Smooth muscle cell (in vitro differentiated cells): ENCODE data around the gene RBM27. TPM values are rescaled to one million over a fixed set of nuclear protein-coding genes. Genes with fewer than 3 reads are reported as not detected.

Experiments used
- DNase-seq: peaks from one replicate; lab custom pipeline; 2025; ENCODE audit not compliant: unreplicated experiment; lab: John Stamatoyannopoulos, UW
- H2AFZ ChIP-seq: fragments of 200-600 bp; sonication (generic); 2 replicates; pipeline ENCODE4 v1.6.0; 2016; ENCODE audit warnings: antibody characterized with exemption, low read depth, mild to moderate bottlenecking
- H3F3A ChIP-seq: fragments of 200-600 bp; sonication (generic); 2 replicates; pipeline ENCODE4 v1.6.0; 2017; ENCODE audit warnings: antibody characterized with exemption, low read depth
- H3K27ac ChIP-seq: fragments of 200-600 bp; sonication (generic); 2 replicates; pipeline ENCODE4 v1.5.1; 2016; ENCODE audit warnings: low read depth, mild to moderate bottlenecking
- H3K27me3 ChIP-seq: fragments of 200-600 bp; sonication (generic); 2 replicates; pipeline ENCODE4 v1.6.1; 2016; ENCODE audit warnings: low read depth, mild to moderate bottlenecking
- H3K36me3 ChIP-seq: fragments of 200-600 bp; sonication (generic); 2 replicates; pipeline ENCODE4 v1.5.1; 2016; ENCODE audit warnings: low read depth
- H3K4me1 ChIP-seq: fragments of 200-600 bp; sonication (generic); 2 replicates; pipeline ENCODE4 v1.5.1; 2016; ENCODE audit warnings: low read depth
- H3K4me2 ChIP-seq: fragments of 200-600 bp; sonication (generic); 2 replicates; pipeline ENCODE4 v1.6.0; 2016; ENCODE audit warnings: mild to moderate bottlenecking
- H3K4me3 ChIP-seq: fragments of 200-600 bp; sonication (generic); 2 replicates; pipeline ENCODE4 v1.5.1; 2016; ENCODE audit warnings: mild to moderate bottlenecking
- H3K79me2 ChIP-seq: fragments of 200-600 bp; sonication (generic); 2 replicates; pipeline ENCODE4 v1.6.0; 2016; ENCODE audit warnings: low read depth, mild to moderate bottlenecking
- H3K9ac ChIP-seq: fragments of 200-600 bp; sonication (generic); 2 replicates; pipeline ENCODE4 v1.6.0; 2016; ENCODE audit warnings: low read depth
- H3K9me3 ChIP-seq: fragments of 200-600 bp; sonication (generic); replicated peaks from 2 replicates; pipeline ENCODE4 v1.5.1; 2016; ENCODE audit warnings: low read depth
- H4K20me1 ChIP-seq: fragments of 200-600 bp; sonication (generic); 2 replicates; pipeline ENCODE4 v1.6.0; 2016; ENCODE audit warnings: low read depth
- WGBS: methylation state at CpG from one replicate; pipeline ENCODE4 v1.1.7; 2016; ENCODE audit warnings: low lambda C conversion rate; 5-methylcytosine and 5-hydroxymethylcytosine counted together
- polyA plus RNA-seq: library from polyadenylated mRNA; unstranded; fragments of >200 nt; fragmentation: Nextera tagmentation; extraction: Ambion mirVana; gene quantifications from 2 replicates; pipeline ENCODE4 v1.2.1, GENCODE V29; 2016
- total RNA-seq: library from RNA; depleted of rRNA; stranded (reverse); fragments of >200 nt; gene quantifications from 2 replicates; pipeline ENCODE4 v1.2.3, GENCODE V29; 2014
- TF ChIP-seq, protein P1 (sequence below): fragments of 200-600 bp; sonication (generic); IDR thresholded peaks from 2 replicates; pipeline ENCODE4 v1.5.1; 2017; ENCODE audit warnings: borderline replicate concordance, mild to moderate bottlenecking, antibody characterized with exemption; ENCODE audit not compliant: insufficient read depth, poor library complexity, severe bottlenecking

The RBM27 gene
- total and polyA plus RNA-seq, 2 experiments from 2014 or later: 2.5 to 25.6 TPM

DNA sequence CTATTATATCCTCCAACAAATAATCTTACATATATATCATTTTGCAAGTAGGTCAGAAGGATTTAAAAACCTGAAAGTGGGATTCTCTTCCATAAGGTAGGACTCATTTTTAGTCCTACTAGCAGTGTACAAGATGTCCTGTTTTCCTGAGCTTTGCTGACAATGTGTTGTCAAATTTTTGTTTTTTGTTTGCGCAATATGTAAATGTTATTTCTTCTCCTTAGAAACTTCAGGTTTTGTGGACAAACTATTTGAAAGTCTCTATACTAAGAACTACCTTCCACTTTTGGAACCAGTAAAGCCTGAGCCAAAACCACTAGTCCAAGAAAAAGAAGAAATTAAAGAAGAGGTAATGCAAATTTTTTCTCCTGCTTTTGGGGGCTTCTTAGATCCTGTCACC, 19.8 kb downstream of the RBM27 start:
- no peak overlapping the region for H2AFZ ChIP-seq
- H3K4me3 ChIP-seq: no peak overlapping the region
- no peaks in the 10 kb centered on the region for H3K4me1 ChIP-seq
- H3F3A ChIP-seq: no peaks in the 10 kb centered on the region
- no peaks in the 10 kb centered on the region for H3K27me3 ChIP-seq
- no peaks in the 10 kb centered on the region for H3K9me3 ChIP-seq
- TF ChIP-seq, protein P1, sequence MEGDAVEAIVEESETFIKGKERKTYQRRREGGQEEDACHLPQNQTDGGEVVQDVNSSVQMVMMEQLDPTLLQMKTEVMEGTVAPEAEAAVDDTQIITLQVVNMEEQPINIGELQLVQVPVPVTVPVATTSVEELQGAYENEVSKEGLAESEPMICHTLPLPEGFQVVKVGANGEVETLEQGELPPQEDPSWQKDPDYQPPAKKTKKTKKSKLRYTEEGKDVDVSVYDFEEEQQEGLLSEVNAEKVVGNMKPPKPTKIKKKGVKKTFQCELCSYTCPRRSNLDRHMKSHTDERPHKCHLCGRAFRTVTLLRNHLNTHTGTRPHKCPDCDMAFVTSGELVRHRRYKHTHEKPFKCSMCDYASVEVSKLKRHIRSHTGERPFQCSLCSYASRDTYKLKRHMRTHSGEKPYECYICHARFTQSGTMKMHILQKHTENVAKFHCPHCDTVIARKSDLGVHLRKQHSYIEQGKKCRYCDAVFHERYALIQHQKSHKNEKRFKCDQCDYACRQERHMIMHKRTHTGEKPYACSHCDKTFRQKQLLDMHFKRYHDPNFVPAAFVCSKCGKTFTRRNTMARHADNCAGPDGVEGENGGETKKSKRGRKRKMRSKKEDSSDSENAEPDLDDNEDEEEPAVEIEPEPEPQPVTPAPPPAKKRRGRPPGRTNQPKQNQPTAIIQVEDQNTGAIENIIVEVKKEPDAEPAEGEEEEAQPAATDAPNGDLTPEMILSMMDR: no peak
- H3K27ac ChIP-seq: no peak overlapping the region
- peaks cover 87% of the 10 kb centered on the region for H4K20me1 ChIP-seq
- peaks cover 8% of the 10 kb centered on the region for H3K36me3 ChIP-seq
- peaks cover 56% of the 10 kb centered on the region for H3K79me2 ChIP-seq
- WGBS: 88% methylated on average over 1 of the region's 1 CpG
- no peak overlapping the region for H3K9ac ChIP-seq
- H3K4me2 ChIP-seq: no peak overlapping the region
- no peak for DNase-seq

DNA sequence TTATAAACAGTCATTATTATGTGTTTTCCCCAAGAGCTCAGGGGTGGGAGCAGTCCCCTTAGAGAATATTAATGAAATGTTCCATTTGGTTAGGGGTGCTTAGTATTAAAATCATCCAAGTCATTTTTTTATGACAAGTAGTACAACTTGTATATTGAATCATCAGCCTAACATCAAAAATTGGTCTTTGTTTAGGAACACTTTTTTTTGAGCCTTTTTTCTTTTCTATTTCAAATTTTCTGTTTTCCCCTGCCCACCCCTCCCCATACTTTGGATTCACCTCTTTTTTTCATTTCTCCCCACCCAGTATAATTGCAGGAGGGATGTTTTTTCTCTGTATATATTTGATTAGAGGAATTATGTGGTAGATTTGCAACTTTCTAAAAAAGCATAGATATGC, 25.8 kb downstream of the RBM27 start:
- peaks cover 32% of the 10 kb centered on the region for H3K36me3 ChIP-seq
- H3K27me3 ChIP-seq: no peaks in the 10 kb centered on the region
- no peak overlapping the region for H3K9ac ChIP-seq
- no peak overlapping the region for H3K4me3 ChIP-seq
- no peak overlapping the region for H2AFZ ChIP-seq
- no peak overlapping the region for H3K4me2 ChIP-seq
- TF ChIP-seq, protein P1: no peak
- no peaks in the 10 kb centered on the region for H3K4me1 ChIP-seq
- no peak overlapping the region for H3K27ac ChIP-seq
- peaks cover 42% of the 10 kb centered on the region for H4K20me1 ChIP-seq
- H3K79me2 ChIP-seq: peaks cover 20% of the 10 kb centered on the region
- no peaks in the 10 kb centered on the region for H3F3A ChIP-seq
- no peak for DNase-seq
- H3K9me3 ChIP-seq: no peaks in the 10 kb centered on the region

DNA sequence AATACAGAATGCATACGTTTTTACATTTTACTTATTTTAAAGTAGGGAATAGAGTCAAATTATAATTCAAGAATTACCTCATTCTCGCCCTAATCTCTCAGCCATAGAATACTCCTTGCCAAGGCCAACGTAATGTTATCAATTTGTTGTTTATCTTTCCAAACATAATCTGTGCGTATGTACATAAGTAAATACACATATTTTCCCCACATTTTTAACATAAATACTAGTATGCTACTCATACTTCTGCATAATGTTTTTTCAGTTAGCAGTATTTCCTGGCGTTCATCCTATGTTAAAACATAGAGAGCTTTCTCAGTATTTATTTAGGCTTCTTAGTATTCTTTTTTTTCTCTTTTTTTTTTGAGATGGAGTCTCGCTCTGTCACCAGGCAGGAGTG, 28.8 kb downstream of the RBM27 start:
- no peaks in the 10 kb centered on the region for H3K27me3 ChIP-seq
- H3K4me2 ChIP-seq: no peak overlapping the region
- no peak for DNase-seq
- peaks cover 35% of the 10 kb centered on the region for H3K36me3 ChIP-seq
- no peak overlapping the region for H3K27ac ChIP-seq
- H3K4me3 ChIP-seq: no peak overlapping the region
- no peaks in the 10 kb centered on the region for H3K9me3 ChIP-seq
- H4K20me1 ChIP-seq: peaks cover 22% of the 10 kb centered on the region
- H2AFZ ChIP-seq: no peak overlapping the region
- H3F3A ChIP-seq: no peaks in the 10 kb centered on the region
- no peaks in the 10 kb centered on the region for H3K4me1 ChIP-seq
- peaks cover 4% of the 10 kb centered on the region for H3K79me2 ChIP-seq
- H3K9ac ChIP-seq: no peak overlapping the region
- WGBS: 96% methylated on average over 6 of the region's 6 CpGs
- TF ChIP-seq, protein P1: no peak

DNA sequence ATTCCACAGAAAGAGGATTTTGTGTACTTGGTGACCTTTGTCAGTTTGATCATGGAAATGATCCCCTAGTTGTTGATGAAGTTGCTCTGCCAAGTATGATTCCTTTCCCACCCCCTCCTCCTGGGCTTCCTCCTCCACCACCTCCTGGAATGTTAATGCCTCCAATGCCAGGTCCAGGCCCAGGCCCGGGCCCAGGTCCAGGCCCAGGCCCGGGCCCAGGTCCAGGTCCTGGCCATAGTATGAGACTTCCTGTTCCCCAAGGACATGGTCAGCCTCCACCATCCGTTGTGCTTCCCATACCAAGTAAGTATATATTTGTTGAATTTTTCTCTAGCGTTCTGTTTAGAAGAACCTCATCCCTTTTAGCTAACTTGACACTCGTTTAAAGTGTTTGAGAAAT, 30.0 kb downstream of the RBM27 start:
- no peaks in the 10 kb centered on the region for H3K27me3 ChIP-seq
- TF ChIP-seq, protein P1: no peak

More for the DNA sequence above, 30.0 kb downstream of the RBM27 start:
- 95% methylated on average over 5 of the region's 5 CpGs for WGBS
- Histone ChIP-seq H3F3A (no peaks in the 10 kb centered on the region), H4K20me1 (peaks cover 12% of the 10 kb centered on the region), H3K9ac (no peak overlapping the region), H3K4me2 (no peak overlapping the region), H3K4me1 (no peaks in the 10 kb centered on the region), H3K79me2 (no peaks in the 10 kb centered on the region), H2AFZ (no peak overlapping the region), H3K4me3 (no peak overlapping the region), H3K9me3 (no peaks in the 10 kb centered on the region), H3K27ac (no peak overlapping the region), H3K36me3 (peaks cover 44% of the 10 kb centered on the region)
- no peak for DNase-seq
